MV-4-11 (cell line): ENCODE measurements around the gene ISX.
"Not testable (repeated sequence)": the region's sequence is repeated elsewhere in the genome, so short reads cannot be mapped to it uniquely, and the experiment has no call there.

Experiments
- DNase-seq: peaks from one replicate; lab custom pipeline; 2025; lab: John Stamatoyannopoulos, UW

ISX gene

DNA sequence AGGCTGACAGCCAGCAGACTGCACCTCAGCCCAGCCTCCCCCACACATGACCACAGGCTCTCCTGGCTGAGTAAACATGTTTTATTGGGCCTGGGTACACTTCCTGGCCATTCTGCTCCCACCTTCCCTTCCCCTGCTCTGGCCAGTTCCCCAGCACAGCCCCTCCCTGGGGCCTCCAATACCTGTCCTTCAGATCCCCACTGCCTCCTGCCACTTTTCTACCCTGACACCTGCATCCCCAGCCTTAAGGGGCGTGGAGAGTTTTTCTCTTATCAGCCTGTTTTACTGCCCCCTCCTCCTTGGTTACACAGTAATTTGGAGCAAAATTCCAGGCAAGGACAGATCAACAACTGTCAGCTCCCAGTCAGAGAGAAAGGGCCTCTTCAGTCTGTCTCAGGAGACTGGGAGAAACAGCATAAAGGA, at the start of gene ISX:
Gene ISX, plus strand, starts transcription at position 363 of the 423 bp plus-strand sequence. CDS start 930 bp downstream, outside the sequence.
- DNase-seq: no peak

DNA sequence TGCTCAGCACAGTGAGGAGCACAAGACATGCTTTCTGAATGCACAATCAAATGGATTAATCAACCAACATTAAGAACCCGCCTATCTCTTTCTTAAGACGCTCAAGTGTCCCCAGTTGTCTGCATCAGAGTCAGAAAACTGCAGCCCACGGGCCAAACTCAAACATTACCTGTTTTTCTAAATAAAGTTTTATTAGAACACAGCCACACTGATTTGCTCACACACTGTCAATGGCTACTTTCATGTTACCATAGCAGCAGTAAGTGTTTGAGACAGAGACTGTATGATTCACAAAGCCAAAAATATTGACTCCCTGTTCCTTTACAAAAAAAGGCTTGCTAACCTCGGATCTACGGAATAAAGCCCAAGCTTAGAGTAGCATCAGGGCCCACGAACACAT, 49.0 kb upstream of the ISX start:
- DNase-seq: no peak

DNA sequence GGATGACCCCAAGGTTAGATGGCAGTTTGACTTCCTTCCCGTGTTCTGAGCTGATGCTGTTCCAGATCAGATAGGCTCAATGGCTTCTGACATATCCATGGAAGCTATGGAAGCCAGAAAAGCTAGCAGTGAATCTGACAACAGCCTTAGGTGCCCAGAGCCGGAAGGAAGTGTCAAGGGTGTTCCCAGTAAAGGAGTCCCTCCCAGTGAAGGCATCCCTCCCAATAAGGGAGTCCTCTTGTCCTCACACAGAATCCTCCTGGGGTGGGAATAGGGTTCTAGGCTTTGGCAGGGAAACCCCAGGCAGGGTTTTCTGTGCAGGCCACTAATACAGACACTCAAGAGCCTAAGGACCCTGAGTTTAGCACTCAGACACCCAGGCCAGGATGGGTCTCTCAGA, 47.0 kb upstream of the ISX start:
- no peak for DNase-seq

DNA sequence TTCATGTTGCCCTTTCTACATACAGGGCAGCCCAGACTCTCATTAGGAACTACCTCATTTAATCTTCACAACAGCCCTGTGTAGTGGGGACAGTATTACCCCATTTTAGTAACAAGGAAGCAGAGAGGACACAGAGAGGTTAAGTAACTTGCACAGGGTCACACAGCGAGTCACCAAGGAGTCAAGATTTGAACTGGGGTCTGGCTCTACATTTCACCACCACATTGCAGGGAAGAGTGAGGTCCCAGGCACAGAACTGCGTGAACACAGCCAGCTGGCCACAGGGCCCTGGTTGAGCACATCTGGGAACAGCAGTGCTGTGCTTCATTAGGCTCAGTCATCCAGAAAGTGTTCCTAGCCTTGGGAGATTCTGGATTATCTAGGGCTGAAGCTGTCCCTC, 45.4 kb upstream of the ISX start:
- DNase-seq: no peak

DNA sequence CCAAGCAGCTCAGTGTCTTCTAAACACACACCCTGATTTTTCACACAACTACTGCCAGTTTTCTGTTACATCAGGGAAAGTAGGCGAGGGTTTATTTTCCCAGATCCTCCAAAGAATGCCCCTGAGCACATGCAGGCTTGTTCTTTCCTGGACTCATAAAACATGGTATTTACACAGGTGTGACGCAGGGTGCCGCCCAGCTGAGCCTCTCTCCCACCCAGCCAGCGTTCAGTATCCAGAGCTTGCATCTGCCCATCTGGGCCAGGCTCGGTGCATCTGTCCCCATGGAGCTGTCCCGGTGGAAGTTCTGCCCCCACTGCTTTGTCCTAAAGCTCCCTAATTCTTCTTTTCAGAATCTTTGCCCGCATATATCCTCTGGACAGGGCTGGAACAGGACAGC, 44.8 kb upstream of the ISX start:
- DNase-seq: no peak

DNA sequence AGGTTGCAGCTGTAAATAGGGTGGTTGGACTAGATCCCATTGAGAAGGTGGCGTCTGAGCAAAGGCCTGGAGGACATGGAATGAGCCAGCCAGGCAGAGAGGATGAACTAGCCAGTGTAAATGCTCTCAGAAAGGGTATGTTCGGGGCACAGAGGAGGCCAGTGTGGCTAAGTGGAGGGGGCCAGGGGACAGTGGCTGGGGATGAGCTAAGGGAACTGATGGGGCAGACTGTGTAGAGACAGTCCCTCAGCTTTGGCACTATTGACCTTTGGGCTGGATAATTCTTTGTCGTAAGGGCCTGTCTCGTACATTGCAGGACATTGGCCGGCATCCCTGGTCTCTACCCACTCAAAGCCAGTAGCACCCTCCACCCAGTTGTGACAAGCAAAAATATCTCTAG, 43.7 kb upstream of the ISX start:
- DNase-seq: no peak

DNA sequence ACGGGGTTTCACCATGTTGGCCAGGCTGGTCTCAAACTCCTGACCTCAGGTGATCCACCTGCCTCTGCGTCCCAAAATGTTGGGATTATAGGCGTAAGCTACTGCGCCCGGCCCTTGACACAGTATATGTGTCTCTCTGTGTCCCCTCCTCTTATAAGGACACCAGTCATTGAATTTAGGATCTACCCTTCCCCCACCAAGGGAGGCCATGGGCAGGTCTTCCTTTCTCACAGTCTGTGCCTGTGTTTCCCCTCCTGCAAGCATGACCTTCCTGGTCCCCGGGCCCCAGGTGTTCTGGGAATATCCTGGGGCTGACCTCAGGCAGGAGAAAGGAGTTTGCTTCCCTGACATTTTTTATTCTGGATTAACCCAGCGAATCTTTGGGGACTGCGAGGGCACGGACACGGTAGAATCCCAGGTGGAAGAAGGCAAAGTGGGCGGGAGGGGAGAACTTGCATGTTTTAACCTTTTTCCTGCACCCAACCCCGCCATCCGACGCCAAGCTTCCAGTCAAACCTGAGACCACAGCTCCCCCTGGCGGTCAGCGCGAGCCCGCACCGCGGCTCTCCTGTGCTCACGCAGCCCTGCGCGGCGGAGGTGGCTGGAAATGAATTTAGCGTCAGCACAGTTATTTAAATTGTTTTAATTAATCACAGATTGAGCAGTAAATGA, 42.1 kb upstream of the ISX start:
- DNase-seq: no peak

DNA sequence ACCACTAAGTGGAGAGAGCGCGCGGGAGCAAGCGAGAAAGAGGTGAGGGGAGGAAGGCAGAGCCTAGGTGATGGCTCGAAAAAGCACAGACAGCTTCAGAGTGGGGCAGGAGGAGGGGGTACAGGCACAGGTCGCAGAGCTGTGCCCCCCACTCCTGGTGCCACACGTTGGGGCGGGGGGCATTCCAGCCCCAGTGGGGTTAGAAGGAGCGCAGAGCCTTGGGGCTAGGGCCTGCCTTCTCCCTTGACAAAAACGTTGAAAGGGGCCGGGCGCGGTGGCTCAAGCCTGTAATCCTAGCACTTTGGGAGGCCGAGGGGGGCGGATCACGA, 41.6 kb upstream of the ISX start:
- DNase-seq: no peak

DNA sequence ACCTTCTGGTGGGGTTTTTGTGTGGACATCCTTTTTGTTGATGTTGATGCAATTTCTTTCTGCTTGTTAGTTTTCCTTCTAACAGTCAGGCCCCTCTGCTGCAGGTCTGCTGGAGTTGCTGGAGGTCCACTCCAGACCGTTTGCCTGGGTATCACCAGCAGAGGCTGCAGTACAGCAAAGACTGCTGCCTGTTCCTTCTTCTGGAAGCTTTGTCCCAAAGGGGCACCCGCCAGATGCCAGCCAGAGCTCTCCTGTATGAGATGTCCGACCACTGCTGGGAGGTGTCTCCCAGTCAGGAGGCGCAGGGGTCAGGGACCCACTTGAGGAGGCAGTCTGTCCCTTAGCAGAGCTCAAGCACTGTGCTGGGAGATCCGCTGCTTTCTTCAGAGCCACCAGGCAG, 35.8 kb upstream of the ISX start:
- DNase-seq: not testable (repeated sequence)

DNA sequence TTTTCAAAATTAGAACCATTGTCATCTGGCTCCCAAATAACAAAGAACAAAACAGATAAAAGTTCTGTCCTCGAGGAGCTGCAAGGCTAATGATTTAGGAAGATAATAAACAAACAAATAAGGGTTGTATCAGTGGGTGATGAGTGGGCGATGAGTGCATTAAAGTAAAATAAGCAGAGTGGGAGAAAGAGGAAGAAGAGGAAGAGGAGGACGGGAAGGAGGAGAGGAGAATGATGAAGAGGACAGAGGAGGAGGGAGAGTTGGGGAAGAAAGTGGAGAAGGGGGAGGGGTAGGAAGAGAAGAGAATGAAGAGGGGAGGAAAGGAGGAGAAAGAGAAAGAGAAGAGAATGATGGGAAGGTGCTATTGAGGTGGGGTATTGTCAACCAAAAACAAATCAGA, 33.4 kb upstream of the ISX start:
- DNase-seq: no peak

DNA sequence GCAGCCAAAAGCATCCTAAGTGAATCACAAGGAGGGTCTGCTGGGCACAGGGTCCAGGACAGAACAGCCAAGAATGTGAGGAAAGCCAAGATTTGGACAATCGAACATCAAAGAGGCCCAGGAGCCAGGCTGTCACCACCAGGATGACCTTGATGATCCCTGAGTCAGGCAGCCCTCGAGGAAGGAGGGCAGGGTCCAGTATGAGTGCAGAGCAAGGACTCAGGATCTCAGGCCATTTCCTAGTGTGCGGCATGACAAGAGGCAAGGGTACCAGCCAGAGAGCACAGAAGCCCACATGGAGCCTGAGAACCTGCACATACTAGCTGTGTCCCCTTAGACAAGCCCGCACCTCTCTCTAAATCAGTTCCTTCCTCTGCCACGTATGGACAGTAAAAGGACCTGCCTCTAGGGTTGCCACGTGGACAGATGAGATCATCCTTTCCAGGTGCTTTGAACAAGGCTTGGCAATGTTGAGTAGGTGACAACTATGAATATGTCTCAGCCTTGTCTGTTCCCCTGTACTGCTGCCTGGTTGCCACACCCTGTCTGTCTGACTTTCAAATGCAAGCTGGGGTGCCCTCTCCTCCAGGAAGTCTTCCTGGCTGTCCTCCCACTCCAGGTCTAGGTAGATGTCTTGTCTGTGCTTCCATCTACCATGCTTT, 32.2 kb upstream of the ISX start:
- no peak for DNase-seq

DNA sequence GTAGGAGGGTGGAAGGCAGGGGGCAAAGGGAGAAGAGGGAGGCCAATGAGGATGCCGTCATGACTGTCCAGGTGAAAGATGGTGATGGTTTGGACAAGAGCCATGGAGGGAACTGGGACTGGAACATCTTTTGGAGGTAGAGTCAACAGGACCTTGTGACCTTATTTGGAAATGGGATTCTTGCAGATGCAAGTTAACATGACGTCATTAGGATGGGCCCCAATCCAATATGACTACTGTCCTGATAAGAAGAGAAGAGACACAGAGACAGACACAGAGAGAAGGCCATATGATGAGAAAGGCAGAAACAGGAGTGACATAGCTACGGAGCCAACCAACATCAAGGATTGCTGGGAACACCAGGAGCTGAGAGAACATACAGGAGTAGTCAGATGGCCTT, 31.0 kb upstream of the ISX start:
- DNase-seq: no peak

DNA sequence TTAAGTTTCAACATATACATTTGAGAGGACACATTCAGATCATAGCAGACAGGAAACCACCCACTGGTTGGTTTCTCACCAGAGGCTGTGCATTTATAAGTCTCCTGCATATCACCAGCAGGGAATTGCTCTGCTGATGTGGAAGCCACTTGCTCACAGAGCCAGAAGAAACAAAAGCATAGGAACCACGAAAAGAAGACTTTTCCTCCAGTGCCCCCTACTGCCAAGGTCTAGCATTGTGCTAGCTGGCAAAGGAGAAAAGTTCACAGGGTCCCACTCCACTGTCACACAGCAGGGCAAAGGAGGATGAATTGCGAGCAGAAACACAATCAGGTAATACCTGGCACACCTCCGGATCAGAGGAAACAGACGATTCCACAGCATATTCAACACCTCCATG, 28.9 kb upstream of the ISX start:
- peak; percentile 38 for DNase-seq

DNA sequence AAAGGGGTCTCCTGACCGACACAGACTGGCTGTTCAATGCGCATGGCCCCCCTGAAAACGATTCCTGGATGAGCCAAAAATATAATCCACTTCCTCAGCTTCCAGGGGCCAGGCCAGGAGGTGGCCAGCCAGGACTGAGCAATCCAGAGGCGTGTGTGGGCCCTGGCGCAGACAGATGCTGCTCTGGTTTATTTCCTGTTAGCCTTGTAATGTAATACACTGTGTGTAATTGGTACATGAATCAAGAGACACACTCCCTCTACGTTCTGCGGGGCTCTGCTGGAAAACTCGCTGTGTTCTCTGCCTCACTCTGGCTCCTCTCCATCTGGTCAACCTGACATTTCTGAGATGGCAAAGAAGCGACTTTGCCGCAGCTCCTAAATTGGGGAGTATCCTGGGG, 26.3 kb upstream of the ISX start:
- DNase-seq: no peak

DNA sequence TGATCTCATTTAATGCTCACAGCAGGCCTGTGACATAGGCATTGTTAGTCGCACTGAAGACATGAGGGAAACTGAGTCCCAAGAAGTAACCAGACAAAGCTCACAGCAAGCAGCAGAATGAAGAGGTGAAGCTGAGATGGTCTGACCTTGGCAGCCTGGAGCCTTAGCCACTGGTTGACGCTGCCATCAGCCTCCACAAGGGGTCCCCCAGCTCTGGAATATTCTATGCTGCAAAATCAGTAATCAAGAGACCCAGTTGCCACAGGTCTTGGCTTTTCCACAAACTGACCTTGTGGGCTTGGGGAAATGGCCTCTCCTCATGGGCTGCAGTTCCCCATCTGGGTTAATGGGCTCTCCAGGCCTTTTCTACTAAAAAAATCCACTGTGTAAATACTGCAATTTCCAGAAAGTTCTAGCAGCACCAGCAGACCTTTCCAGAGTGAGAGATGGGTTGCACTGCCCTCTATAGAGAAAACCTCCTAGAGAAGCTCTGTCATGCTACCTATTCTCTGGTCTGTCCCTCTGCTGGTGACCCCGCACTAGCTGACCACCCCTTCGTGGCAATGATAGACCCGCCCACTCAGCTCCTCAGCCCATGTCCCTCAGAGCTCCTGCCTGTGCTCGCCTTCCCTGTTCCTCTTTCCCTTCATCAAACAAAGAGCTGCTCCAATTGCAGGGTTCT, 22.6 kb upstream of the ISX start:
- no peak for DNase-seq

DNA sequence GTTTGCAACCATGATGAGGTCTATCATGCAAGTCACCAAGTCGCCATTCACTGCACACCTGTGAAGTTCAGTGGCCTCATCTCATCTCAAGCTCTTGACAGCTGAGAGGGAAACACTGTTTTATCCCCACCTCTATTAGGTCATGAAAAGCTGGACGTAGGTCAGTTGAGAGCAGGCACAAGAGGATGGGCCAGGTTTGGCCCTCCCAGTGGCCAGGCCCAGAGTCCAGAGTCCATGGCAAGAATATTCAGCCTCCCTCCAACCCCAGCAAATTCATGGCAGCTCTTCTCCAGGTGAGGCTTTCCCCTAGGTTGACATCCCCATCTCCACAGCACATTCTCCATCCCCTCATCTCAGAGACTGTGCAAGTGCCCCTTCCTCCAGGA, 22.0 kb upstream of the ISX start:
- no peak for DNase-seq

DNA sequence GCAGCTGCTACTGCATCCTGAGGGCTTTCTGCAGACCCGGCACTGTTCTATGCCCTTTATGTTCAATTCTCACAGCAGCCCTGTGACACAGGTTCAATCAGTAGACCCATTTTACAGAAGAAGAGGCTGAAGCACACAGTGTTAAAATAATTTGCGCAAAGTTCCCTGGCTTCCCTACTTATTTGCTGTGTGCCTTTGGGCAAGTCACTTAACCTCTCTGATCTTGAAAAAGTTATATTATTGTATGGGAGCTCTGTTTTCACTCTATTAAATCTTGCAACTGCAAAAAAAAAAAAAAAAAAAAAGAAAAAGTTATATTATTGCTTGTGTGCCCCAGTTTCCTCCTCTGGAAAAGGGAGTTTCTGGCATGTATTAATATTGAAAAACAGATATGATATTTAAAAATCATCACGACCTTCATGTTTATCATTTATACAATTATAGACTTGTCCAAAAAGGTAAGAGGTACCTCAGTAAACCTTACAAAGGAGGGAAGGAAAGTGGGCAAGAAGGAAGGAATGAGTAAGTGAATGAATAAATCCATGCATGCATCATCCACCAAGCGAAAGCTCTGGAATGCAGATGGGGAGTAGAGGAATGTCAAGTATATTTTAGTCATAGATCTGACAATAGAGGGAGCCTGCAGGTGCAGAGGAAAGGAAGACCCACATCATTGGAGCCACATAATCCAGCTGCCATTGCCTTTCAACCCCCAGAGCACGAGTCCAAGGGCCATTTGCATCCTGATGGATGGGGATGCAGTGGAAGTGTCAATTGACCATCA, 21.2 kb upstream of the ISX start:
- DNase-seq: no peak

DNA sequence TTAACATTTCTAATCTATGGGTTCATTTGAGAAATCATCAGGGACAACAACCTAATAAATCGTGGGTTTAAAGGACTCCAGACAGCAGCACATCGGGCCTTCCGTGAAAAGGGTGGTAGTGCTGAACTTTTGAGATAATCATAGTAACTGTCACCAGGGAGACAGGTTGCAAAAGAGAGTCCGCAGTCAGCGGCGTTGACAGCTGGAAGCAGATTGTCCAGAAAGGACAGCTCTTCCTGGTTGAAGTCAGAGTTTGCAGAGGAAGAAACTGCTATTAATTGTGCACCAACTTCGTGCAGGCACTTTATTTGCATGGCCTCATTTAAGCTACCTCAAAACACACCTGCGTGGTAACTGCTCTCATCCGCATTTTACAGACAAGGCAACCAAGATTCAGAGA, 20.5 kb upstream of the ISX start:
- DNase-seq: no peak

DNA sequence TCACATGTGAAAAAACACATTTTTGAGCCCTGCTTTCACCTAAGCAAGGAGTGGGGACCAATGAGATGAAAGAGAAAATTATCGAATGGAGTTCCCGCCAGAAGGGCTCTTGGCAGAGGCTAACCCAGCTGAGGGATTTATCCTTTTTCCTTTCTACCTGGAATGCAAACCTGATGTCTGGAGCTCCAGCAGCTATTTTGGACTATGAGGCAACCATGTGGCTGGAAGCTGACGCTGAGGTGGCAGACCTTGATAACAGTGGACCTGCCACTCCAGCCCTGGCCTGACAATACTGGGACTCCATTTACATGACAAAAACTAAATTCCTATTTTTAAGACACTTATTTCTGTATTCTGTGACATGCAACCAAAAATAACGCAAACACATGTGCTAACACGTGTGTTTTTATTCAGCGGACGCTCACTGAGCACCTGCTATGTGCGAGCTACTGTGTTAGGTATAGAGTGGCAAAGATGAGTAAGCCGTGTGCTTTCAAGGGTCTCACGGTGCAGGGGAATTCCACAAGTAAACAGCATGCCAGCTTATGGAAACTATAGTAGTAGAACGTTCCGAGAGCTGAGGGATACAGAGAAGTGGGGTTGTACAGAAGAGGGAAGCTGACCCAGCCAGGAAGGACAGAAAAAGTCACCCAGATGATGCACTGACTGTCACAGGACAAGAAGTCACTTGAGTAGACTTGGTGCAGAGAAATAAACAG, 19.1 kb upstream of the ISX start:
- no peak for DNase-seq

DNA sequence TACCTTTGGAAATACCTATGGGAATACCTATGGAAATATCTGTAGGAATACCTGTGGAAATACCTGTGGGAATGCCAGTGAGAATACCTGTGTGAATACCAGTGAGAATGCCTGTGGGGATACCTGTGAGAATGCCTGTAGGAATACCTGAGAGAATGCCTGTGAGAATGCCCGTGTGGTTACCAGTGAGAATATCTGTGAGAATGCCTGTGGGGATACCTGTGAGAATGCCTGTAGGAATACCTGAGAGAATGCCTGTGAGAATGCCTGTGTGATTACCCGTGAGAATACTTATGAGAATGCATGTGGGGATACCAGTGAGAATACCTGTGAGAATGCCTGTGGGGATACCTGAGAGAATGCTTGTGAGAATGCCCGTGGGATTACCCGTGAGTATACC, 15.9 kb upstream of the ISX start:
- DNase-seq: not testable (repeated sequence)

DNA sequence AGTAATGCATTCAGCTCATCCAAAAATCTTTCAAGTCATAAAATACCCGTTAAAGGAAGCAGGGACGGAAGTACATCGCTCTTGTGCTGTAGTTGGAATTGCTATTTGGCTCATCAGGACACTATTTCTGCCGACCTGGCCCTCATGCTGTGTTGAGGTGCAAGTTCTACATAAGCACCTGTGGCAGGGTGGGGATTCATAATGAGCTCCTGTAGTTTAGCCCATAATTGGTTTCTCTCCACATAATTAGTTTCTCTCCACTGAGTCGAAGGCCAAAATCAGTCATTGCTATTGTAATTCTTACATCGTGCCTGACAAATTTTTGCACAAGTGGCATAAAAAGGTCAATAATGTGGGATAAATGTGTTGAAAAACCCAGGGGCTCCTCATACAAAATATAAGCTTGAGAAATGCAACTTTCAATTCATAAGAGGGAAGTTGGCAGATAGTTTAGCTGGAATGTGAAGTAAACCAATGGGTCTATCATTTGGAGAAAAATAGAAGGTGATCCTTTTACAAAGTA, 14.9 kb upstream of the ISX start:
- DNase-seq: no peak

DNA sequence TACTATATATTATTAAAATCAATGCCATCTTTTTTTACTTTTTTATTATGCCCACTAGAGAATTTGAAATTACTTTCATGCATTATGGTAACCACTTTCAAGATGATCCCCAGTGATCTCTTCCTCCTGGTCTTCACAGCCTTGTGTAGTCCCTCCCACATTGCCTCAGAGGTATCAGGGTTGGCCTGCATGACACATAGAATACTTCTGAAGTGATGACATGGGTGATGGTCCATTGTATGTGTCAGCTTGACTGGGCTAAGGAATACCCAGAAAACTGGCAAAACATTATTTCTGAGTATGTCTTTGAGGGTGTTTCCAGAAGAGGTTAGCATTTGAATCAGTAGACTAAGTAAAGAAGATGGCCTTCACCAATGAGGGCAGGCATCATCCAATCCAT, 14.2 kb upstream of the ISX start:
- no peak for DNase-seq
